ENCODE measurements around the gene TBXA2R.

GRCh38 chr19:3653081-3653795 is 46.6 kb upstream of the TBXA2R start:
- TF ChIP-seq RXRA (IDR thresholded peaks at IDR 0.05) (no peak), FOXA1 (IDR thresholded peaks at IDR 0.05) (no peak), EGR1 (IDR thresholded peaks at IDR 0.05; ENCODE audit: low read depth in 2 of 2) (no peak), GABPA (IDR thresholded peaks at IDR 0.05 in 1 of 2, conservative IDR thresholded peaks at IDR 0.05 in 1 of 2) (no peak), TAF1 (conservative IDR thresholded peaks at IDR 0.05) (no peak), SP1 (IDR thresholded peaks at IDR 0.05) (no peak)
- TF ChIP-seq, protein P1, sequence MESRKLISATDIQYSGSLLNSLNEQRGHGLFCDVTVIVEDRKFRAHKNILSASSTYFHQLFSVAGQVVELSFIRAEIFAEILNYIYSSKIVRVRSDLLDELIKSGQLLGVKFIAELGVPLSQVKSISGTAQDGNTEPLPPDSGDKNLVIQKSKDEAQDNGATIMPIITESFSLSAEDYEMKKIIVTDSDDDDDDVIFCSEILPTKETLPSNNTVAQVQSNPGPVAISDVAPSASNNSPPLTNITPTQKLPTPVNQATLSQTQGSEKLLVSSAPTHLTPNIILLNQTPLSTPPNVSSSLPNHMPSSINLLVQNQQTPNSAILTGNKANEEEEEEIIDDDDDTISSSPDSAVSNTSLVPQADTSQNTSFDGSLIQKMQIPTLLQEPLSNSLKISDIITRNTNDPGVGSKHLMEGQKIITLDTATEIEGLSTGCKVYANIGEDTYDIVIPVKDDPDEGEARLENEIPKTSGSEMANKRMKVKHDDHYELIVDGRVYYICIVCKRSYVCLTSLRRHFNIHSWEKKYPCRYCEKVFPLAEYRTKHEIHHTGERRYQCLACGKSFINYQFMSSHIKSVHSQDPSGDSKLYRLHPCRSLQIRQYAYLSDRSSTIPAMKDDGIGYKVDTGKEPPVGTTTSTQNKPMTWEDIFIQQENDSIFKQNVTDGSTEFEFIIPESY (IDR thresholded peaks at IDR 0.05) = no peak
- TF ChIP-seq, protein P2, sequence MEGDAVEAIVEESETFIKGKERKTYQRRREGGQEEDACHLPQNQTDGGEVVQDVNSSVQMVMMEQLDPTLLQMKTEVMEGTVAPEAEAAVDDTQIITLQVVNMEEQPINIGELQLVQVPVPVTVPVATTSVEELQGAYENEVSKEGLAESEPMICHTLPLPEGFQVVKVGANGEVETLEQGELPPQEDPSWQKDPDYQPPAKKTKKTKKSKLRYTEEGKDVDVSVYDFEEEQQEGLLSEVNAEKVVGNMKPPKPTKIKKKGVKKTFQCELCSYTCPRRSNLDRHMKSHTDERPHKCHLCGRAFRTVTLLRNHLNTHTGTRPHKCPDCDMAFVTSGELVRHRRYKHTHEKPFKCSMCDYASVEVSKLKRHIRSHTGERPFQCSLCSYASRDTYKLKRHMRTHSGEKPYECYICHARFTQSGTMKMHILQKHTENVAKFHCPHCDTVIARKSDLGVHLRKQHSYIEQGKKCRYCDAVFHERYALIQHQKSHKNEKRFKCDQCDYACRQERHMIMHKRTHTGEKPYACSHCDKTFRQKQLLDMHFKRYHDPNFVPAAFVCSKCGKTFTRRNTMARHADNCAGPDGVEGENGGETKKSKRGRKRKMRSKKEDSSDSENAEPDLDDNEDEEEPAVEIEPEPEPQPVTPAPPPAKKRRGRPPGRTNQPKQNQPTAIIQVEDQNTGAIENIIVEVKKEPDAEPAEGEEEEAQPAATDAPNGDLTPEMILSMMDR (IDR thresholded peaks at IDR 0.05; ENCODE audit: low read depth, low read length, missing input control) = no peak

All from liver (tissue), 3 donors.